Naive thymus-derived CD4-positive, alpha-beta T cell (primary cell): Measurements from ENCODE around the gene YIPF1. TPM values are rescaled to one million over a fixed set of nuclear protein-coding genes. Genes with fewer than 3 reads are reported as not detected.

Experiments used
- ATAC-seq: fragments of 150-1000 bp; cut with Tn5 transposase; 2 replicates; pipeline ENCODE4 v1.10.0; 2021; ENCODE audit warnings: mild to moderate bottlenecking, moderate library complexity
- CTCF ChIA-PET: fragments of 350-600 bp; sonication (Branson Sonifier 250); formaldehyde crosslinking; loops from one replicate; lab custom pipeline; 2021; ENCODE audit warnings: antibody characterized with exemption; lab: Charles Lee
- POLR2A ChIA-PET: fragments of 350-600 bp; sonication (Branson Sonifier 250); formaldehyde crosslinking; loops from one replicate; lab custom pipeline; 2021; ENCODE audit warnings: antibody characterized with exemption, inconsistent platforms; lab: Charles Lee
- DNase-seq, 9 donors: peaks; one replicate each; pipeline versions ENCODE4 v3.0.0 to v3.0.0-alpha.2; 2020 to 2022; ENCODE audit warnings: mixed read lengths in 1 of 9
- H3K27ac ChIP-seq: one replicate; pipeline ENCODE4 v1.7.0; 2013; ENCODE audit warnings: mild to moderate bottlenecking, low read depth, low read length, moderate library complexity
- H3K27me3 ChIP-seq, 2 donors: one replicate each; pipeline ENCODE4 v1.7.0; 2013; ENCODE audit warnings: low read length in 2 of 2, mild to moderate bottlenecking in 2 of 2, moderate library complexity in 2 of 2; ENCODE audit not compliant: control insufficient read depth in 2 of 2, insufficient read depth in 2 of 2
- H3K36me3 ChIP-seq, 3 experiments: 1 replicate in 2 of 3; 2 replicates in 1 of 3; pipeline ENCODE4 v1.7.0; 2013; ENCODE audit warnings: low read length in 3 of 3, mild to moderate bottlenecking in 3 of 3, moderate library complexity in 1 of 3; ENCODE audit not compliant: insufficient read depth in 3 of 3, control insufficient read depth in 2 of 3
- H3K4me1 ChIP-seq, 2 donors: one replicate each; pipeline ENCODE4 v1.7.0; 2013; ENCODE audit warnings: low read length in 2 of 2, mild to moderate bottlenecking in 2 of 2, moderate library complexity in 1 of 2; ENCODE audit not compliant: control insufficient read depth in 2 of 2, insufficient read depth in 2 of 2
- H3K4me3 ChIP-seq: 2 replicates; pipeline ENCODE4 v1.7.0; 2013; ENCODE audit warnings: mild to moderate bottlenecking, low read length
- H3K9me3 ChIP-seq, 3 experiments: 1 replicate in 2 of 3; 2 replicates in 1 of 3; pipeline ENCODE4 v1.7.0; 2013; ENCODE audit warnings: low read length in 3 of 3; ENCODE audit not compliant: control insufficient read depth in 2 of 3
- H3K27ac Mint-ChIP-seq, 9 donors: one replicate each; pipeline ENCODE4 v1.8.0; 2020 to 2022; ENCODE audit warnings: mixed read lengths in 9 of 9, mild to moderate bottlenecking in 8 of 9, moderate library complexity in 5 of 9, inconsistent platforms in 2 of 9
- H3K27me3 Mint-ChIP-seq, 5 donors: one replicate each; pipeline ENCODE4 v1.8.0; 2021 to 2022; ENCODE audit warnings: mixed read lengths in 5 of 5, mild to moderate bottlenecking in 1 of 5
- H3K36me3 Mint-ChIP-seq, 5 donors: one replicate each; pipeline ENCODE4 v1.8.0; 2020 to 2022; ENCODE audit warnings: mixed read lengths in 5 of 5, mild to moderate bottlenecking in 3 of 5, inconsistent platforms in 1 of 5
- H3K4me1 Mint-ChIP-seq, 7 donors: one replicate each; pipeline ENCODE4 v1.8.0; 2020 to 2022; ENCODE audit warnings: mixed read lengths in 7 of 7, mild to moderate bottlenecking in 3 of 7, inconsistent platforms in 1 of 7
- H3K4me3 Mint-ChIP-seq, 10 donors: one replicate each; pipeline ENCODE4 v1.8.0; 2020 to 2022; ENCODE audit warnings: mild to moderate bottlenecking in 10 of 10, mixed read lengths in 10 of 10, moderate library complexity in 6 of 10, inconsistent platforms in 2 of 10
- H3K9me3 Mint-ChIP-seq, 11 donors: one replicate each; pipeline ENCODE4 v1.8.0; 2020 to 2022; ENCODE audit warnings: mixed read lengths in 11 of 11, mild to moderate bottlenecking in 4 of 11, inconsistent platforms in 1 of 11, moderate library complexity in 1 of 11
- intact Hi-C, 2 donors: fragments of 100-400 bp; cut with micrococcal nuclease; formaldehyde crosslinking; loops; one replicate each; pipeline ENCODE4 v1.15.1; 2023
- polyA plus RNA-seq, 2 donors: library from polyadenylated mRNA; unstranded; fragments of 300-500 nt; fragmentation: Illumina TruSeq; gene quantifications; one replicate each; pipeline ENCODE4 v1.2.3, GENCODE V29; 2021
- total RNA-seq, 6 experiments: library from RNA in 5 of 6; stranded (reverse) in 5 of 6; gene quantifications; 1 replicate in 5 of 6; 2 replicates in 1 of 6; pipeline ENCODE4 v1.2.3 and lab custom pipeline; 2021 to 2026

Gene YIPF1
- total and polyA plus RNA-seq, 7 experiments from 2014 or later = 10.5 to 27.4 (median 17.1) TPM

DNA sequence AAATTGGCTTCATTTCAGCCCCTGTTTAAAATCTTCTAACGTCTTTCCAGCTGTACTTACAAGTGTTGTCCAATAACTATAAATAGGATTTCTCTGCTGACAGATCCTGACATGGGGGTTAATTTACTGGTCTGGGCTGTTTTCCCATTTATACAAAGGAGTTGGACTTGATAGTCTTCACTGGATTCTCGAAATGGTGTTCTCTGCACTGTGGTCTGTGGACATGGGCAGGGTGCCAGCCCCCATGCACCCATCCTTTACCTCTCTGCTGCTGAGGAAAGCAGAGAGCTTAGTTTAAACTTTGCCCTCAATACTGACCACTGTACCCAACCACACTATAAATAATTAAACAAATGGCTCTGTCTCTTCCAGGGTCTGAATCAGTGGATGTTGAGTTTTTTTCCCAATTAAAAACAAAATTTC lies 9.6 kb upstream of the YIPF1 start:
- H3K4me1 ChIP-seq = no peaks in the 10 kb centered on the region
- Mint-ChIP-seq H3K4me3 (no peak overlapping the region), H3K4me1 (peaks cover 0 to 11% (median 0%) of the 10 kb centered on the region in 7 donors), H3K27ac (no peak overlapping the region), H3K9me3 (no peaks in the 10 kb centered on the region), H3K36me3 (peaks cover 0 to 3% (median 0%) of the 10 kb centered on the region in 5 donors), H3K27me3 (peaks cover 2 to 14% (median 7%) of the 10 kb centered on the region in 5 donors)
- CTCF ChIA-PET = interaction anchor here (0.5 kb wide), 1 partner anchor 282 kb away, joined by 3 read pairs; no protein-coding TSS in a partner anchor
- POLR2A ChIA-PET = no interaction called here
- DNase-seq (no peak), ATAC-seq (no peak)
- H3K4me3 ChIP-seq = no peak overlapping the region
- intact Hi-C loops = no loop called here
- H3K27me3 ChIP-seq = no peaks in the 10 kb centered on the region
- H3K9me3 ChIP-seq = no peaks in the 10 kb centered on the region
- H3K27ac ChIP-seq = no peak overlapping the region
- no peaks in the 10 kb centered on the region for H3K36me3 ChIP-seq

DNA sequence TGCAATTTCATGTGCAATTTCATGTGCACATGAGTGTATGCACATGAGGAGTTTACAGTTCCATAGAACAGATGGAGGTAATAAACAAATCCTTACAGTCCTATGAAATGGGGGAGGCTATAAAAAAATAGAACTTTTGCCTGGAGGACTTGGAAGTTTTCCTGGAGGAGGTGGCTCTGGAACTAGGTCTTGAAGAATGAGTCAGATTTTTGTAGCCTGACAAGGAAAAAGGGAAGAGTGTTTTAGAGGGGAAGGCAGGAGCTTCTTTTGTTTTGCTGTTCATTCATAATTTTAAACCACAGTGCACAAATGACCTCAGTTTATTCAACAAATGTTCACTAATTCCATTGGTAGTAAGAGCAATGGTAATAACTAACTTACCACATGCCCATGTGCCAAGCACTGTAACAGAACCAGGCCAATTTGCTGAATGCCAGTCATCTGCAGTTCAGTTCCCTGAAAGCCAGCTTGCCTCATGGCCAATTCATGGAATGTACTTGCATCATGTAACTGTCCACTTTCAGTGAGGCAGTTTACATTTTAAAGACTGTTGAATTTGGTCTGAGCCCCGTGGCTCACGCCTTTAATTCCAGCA lies 7.1 kb upstream of the YIPF1 start:
- H3K9me3 ChIP-seq = no peaks in the 10 kb centered on the region
- CTCF ChIA-PET = no interaction called here
- H3K4me3 ChIP-seq = no peak overlapping the region
- intact Hi-C loops = no loop called here
- no peak overlapping the region for H3K27ac ChIP-seq
- H3K27me3 Mint-ChIP-seq = peaks cover 2 to 14% (median 7%) of the 10 kb centered on the region in 5 donors
- no peak for DNase-seq
- H3K4me3 Mint-ChIP-seq = no peak overlapping the region
- H3K36me3 Mint-ChIP-seq = peaks cover 0 to 3% (median 0%) of the 10 kb centered on the region in 5 donors
- H3K36me3 ChIP-seq = no peaks in the 10 kb centered on the region
- POLR2A ChIA-PET = no interaction called here
- no peaks in the 10 kb centered on the region for H3K27me3 ChIP-seq
- peaks cover 0 to 11% (median 0%) of the 10 kb centered on the region in 7 donors for H3K4me1 Mint-ChIP-seq
- H3K9me3 Mint-ChIP-seq = no peaks in the 10 kb centered on the region
- no peaks in the 10 kb centered on the region for H3K4me1 ChIP-seq
- H3K27ac Mint-ChIP-seq = no peak overlapping the region
- ATAC-seq = no peak

DNA sequence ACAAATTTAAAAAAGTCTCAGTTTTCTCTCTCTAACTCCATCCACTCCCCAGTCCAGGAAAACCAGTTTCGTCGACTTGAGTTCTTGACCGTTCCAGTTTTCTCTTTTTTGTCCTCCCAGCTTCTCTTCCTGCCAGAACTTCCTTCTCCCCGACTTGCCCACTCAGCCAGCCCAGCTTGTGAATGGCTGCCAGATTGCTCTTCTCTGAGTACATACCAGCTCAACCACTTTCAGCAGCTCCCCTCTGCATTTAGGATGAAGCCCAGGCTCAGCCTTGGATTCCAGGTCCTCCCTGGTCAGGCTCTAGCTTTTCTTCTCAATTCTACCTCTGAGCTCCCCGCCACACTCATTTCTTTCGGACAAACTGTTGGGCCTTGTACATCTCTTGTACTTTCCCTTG lies 5.8 kb upstream of the YIPF1 start:
- intact Hi-C loops = no loop called here
- H3K36me3 ChIP-seq = no peaks in the 10 kb centered on the region
- H3K4me3 Mint-ChIP-seq = no peak overlapping the region
- no peak overlapping the region for H3K4me3 ChIP-seq
- H3K4me1 Mint-ChIP-seq = peaks cover 4 to 8% (median 5%) of the 10 kb centered on the region in 7 donors
- peaks cover 0 to 3% (median 0%) of the 10 kb centered on the region in 5 donors for H3K36me3 Mint-ChIP-seq
- ATAC-seq (no peak), DNase-seq (no peak)
- H3K27me3 ChIP-seq = no peaks in the 10 kb centered on the region
- no peaks in the 10 kb centered on the region for H3K9me3 ChIP-seq
- ChIA-PET POLR2A (interaction anchor here (0.6 kb wide), 1 partner anchor 26 kb away, joined by 3 read pairs; no protein-coding TSS in a partner anchor), CTCF (no interaction called here)
- no peaks in the 10 kb centered on the region for H3K9me3 Mint-ChIP-seq
- H3K27ac Mint-ChIP-seq = peak overlapping the region in 1 of 9 donors; percentile 29
- H3K4me1 ChIP-seq = peaks cover 4% of the 10 kb centered on the region in 2 donors
- no peak overlapping the region for H3K27ac ChIP-seq
- peaks cover 2 to 14% (median 7%) of the 10 kb centered on the region in 5 donors for H3K27me3 Mint-ChIP-seq

DNA sequence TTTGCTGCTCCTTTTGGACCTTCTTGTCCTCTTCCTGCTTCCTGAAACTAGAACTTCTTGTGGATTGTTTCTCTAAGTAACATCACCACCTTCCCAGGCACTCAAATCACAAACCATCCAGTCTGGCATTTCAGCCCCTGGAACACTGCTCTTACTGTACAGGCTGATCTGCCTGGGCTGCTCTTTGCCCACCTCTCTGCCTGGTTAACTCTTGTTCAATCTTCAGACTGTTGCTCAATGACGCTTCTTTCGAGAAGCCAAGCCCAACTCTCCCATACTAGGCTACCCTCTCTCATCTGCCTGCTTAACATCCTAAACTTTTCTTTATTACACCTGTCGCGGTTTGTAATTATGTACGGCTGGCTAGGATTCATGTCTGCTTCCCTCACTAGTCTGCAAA lies 5.0 kb upstream of the YIPF1 start:
- Histone ChIP-seq H3K9me3 (no peaks in the 10 kb centered on the region), H3K27me3 (no peaks in the 10 kb centered on the region), H3K4me1 (peaks cover 7 to 9% of the 10 kb centered on the region in 2 donors), H3K4me3 (no peak overlapping the region), H3K27ac (no peak overlapping the region), H3K36me3 (no peaks in the 10 kb centered on the region)
- ChIA-PET POLR2A (no interaction called here), CTCF (no interaction called here)
- intact Hi-C loops = no loop called here
- no peak for ATAC-seq
- Mint-ChIP-seq H3K36me3 (peaks cover 0 to 3% (median 0%) of the 10 kb centered on the region in 5 donors), H3K4me1 (peaks cover 9 to 16% (median 12%) of the 10 kb centered on the region in 7 donors), H3K27ac (no peak overlapping the region), H3K27me3 (peaks cover 2 to 14% (median 7%) of the 10 kb centered on the region in 5 donors), H3K9me3 (no peaks in the 10 kb centered on the region), H3K4me3 (peak overlapping the region in 1 of 10 donors; percentile 10)
- DNase-seq = no peak

DNA sequence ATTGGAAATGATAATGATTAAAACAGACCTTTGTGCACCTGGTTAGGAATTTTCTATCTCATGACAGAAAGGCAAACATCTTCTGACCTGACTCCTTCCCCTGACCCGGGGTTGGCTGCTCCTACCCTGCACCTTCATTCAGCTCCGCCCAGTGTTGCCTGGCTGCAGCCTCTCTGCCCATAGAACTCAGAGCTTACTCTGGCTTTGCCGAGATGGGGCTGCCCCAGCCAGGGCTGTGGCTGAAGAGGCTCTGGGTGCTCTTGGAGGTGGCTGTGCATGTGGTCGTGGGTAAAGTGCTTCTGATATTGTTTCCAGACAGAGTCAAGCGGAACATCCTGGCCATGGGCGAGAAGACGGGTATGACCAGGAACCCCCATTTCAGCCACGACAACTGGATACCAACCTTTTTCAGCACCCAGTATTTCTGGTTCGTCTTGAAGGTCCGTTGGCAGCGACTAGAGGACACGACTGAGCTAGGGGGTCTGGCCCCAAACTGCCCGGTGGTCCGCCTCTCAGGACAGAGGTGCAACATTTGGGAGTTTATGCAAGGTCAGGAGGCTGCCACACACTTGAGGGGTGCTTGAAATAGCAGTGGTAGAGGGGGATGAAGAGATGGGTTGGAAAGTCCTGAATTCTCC lies 4.5 kb upstream of the YIPF1 start, which contains the start of gene DIO1:
Gene DIO1 (plus strand): TSS at position 189 of the 638 bp plus-strand sequence. CDS start 24 bp downstream, at position 213.
- Histone ChIP-seq H3K4me3 (no peak within 1 kb of the TSS), H3K9me3 (no peaks in the 10 kb centered on the region), H3K4me1 (peaks cover 10 to 13% of the 10 kb centered on the region in 2 donors), H3K27me3 (no peaks in the 10 kb centered on the region), H3K27ac (no peak within 1 kb of the TSS), H3K36me3 (peaks cover 0 to 5% (median 0%) of the 10 kb centered on the region in 3 experiments)
- DNase-seq (no peak), ATAC-seq (no peak)
- Mint-ChIP-seq H3K27me3 (peaks cover 2 to 14% (median 7%) of the 10 kb centered on the region in 5 donors), H3K4me3 (peak within 1 kb of the TSS in 1 of 10 donors; percentile 10), H3K36me3 (peaks cover 0 to 3% (median 0%) of the 10 kb centered on the region in 5 donors), H3K27ac (peak within 1 kb of the TSS in 1 of 9 donors; percentile 53), H3K9me3 (no peaks in the 10 kb centered on the region), H3K4me1 (peaks cover 10 to 18% (median 15%) of the 10 kb centered on the region in 7 donors)
- CTCF ChIA-PET = interaction anchor here (1.1 kb wide), 1 partner anchor 21 kb away, joined by 3 read pairs; no protein-coding TSS in a partner anchor
- intact Hi-C loops = no loop called here
- POLR2A ChIA-PET = no interaction called here

DNA sequence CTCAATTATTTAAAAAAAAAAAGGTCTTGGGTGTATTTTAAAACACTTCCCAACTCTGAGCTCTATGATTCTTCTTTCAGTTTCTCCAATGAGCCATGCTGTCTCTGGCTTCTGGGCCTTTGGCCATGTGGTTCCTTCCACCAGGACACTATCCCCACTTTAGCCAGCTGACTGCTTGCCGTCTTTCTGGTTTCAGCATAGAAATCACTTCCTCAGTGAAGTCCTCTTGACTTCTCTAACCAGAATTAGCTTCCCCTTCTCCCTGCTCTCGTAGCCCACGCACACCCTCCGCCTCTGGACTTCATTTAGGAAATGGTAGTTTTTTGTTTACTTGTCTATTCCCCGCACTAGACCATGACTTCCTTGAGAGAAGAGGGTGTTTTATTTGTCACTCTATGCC lies 3.3 kb upstream of the YIPF1 start:
- peak; percentile 35 for ATAC-seq

More for the DNA sequence above, 3.3 kb upstream of the YIPF1 start:
- no peak overlapping the region for H3K4me3 ChIP-seq
- Mint-ChIP-seq H3K9me3 (no peaks in the 10 kb centered on the region), H3K36me3 (peaks cover 0 to 3% (median 1%) of the 10 kb centered on the region in 5 donors), H3K4me3 (no peak overlapping the region), H3K27me3 (peaks cover 2 to 14% (median 7%) of the 10 kb centered on the region in 5 donors), H3K27ac (peak overlapping the region in 1 of 9 donors; percentile 53), H3K4me1 (peaks cover 20 to 30% (median 27%) of the 10 kb centered on the region in 7 donors)
- ChIA-PET CTCF (interaction anchor here (0.7 to 1.1 kb wide), 2 partner anchors 20 to 121 kb away, joined by 3 read pairs; no protein-coding TSS in a partner anchor), POLR2A (no interaction called here)
- intact Hi-C loops = no loop called here
- no peak overlapping the region for H3K27ac ChIP-seq
- peaks cover 0 to 6% (median 0%) of the 10 kb centered on the region in 3 experiments for H3K36me3 ChIP-seq
- H3K27me3 ChIP-seq = no peaks in the 10 kb centered on the region
- no peaks in the 10 kb centered on the region for H3K9me3 ChIP-seq
- no peak for DNase-seq
- peaks cover 20 to 23% of the 10 kb centered on the region in 2 donors for H3K4me1 ChIP-seq
